ENCODE data around the gene SPOP.

SPOP gene

DNA sequence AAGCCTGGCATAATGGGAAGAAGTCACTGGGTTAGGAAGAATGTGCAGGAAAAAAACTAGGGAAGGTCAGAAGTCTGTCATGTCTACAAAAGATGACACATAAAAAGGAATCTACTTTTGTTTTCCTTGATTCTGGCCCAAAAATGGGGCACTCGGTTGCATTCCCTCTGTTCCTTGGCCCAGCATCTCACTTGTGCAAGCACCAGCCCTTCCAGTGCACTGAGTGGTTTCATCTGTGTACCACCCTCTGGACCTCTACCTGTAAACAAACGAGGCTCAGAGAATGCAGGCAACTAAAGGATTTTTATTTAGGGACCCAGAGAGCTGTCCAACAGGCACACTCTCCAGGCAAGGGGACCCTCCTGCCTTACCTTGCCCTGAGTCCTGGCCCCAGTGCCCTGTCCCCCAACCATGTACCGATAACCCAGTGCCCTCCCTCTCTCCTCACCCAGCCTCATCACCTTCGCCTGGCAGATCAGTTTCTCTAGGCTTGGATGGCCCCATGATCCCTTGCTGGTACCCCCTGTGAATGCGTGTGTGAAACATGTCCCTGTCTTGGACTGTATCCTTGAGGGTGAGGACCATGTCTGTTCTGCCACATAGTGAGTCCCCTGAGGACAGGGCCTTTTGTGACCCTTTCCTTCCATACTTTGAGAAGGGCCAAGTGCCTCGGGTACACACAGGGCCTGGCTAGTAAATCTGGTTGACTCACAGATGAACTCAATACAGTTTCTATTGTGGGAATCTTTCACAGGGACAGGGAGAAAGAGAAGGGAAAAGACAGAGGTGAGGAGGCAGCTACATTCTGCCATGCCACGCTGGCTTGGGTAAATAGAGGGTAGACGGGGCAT is 88.9 kb downstream of the SPOP start:
- no peak for DNase-seq (ENCODE audit: low read depth in 3 of 3, low spot score in 1 of 3)

DNA sequence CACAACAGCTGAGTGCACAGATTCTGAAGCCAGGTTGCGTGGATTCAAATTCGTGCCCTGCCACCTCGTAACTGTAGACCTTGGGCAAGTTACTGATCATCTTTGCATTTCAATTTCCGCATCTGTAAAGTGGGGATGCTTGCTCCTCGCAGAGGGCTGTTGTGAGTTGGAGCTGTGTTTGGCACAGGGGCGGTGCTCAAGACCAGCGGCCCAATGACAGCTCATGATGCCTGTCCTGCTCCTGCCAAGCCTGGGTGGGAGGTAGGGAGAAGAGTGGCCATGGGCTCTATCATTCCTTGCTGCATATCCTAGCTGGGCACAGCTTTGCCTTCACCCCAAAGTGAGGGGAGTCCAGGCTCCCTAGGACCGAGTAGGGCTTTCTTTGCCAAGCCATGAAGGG is 89.6 kb downstream of the SPOP start:
- no peak for DNase-seq (ENCODE audit: low read depth in 3 of 3, low spot score in 1 of 3)

DNA sequence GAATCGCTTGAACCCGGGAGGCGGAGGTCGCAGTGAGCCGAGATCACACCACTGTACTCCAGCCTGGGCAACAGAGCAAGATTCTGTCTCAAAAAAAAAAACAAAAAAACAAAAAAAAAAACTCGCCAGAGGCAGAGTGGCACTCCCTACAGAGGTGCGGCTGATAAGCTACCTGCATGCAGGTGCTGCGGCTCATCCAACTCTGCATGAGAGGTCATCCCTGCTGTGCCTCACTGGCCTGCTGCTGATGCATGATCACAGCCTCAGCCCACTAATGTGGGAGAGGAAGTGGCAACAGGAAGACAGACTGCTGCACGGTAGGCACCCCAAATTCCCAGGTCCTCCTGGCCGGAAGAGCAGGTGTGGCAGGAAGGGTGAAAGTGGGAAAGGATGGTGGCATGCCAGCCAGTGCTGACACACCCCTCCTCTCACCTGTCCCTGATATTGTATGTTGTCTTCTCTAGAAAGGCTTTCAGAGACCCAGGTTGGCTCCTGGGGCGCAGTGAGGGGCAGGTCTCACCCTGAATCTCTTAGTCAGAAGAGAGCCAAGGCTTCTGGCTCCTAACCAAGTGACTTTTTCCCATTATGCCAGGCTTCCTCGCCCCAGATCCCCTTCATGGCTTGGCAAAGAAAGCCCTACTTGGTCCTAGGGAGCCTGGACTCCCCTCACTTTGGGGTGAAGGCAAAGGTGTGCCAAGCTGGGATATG is 90.4 kb downstream of the SPOP start:
- DNase-seq (ENCODE audit: low read depth in 3 of 3, low spot score in 1 of 3), result no peak

DNA sequence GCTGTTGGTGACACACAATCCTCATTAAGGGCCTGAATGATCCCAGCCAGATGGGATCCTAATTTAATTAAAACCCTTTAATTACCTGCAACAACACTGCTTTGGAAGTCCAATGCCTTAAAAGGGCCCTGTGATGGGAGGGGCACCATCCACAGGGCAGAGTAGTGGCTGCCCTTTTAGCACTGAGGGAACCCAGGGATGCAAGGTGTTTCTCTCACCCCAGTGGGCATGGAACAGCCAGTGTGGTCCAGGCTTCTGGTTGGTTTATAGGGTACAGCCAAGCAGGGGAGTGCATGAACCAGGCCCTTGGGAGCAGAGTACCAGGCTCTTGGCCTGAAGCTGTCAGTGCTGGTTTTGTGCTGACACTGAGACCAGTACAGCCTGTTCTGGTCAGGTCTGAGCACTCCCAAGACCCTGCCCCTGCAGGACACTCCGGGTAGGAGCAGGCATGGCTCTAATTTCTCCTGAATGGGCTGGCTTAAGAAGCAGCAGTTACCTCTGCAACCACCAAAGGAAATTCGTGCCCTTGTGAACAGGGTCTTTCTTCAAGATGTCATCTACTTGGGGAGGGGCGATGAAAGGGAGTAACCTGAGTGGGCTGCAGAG is 92.4 kb downstream of the SPOP start:
- DNase-seq (ENCODE audit: low read depth in 3 of 3, low spot score in 1 of 3), result no peak

DNA sequence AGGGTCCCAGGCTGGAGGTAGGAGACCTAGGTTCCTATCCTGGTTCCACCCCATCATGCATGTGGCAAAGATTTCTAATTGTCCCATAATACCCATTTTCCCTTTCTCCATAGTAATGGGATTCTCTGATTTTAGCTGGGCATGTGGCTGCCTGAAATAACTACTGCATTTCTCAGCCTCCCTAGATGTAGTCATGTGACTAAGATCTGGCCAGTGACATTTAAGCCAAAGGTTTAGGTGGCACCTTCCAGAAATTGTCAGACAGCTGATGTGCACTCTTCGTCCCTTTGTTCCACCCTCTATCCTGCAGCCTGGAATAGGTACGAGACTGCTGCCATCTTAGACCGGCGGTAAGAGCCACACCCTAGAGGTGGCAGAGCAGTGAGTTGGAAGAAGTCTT is 94.0 kb downstream of the SPOP start:
- no peak for DNase-seq (ENCODE audit: low read depth in 3 of 3, low spot score in 1 of 3)

DNA sequence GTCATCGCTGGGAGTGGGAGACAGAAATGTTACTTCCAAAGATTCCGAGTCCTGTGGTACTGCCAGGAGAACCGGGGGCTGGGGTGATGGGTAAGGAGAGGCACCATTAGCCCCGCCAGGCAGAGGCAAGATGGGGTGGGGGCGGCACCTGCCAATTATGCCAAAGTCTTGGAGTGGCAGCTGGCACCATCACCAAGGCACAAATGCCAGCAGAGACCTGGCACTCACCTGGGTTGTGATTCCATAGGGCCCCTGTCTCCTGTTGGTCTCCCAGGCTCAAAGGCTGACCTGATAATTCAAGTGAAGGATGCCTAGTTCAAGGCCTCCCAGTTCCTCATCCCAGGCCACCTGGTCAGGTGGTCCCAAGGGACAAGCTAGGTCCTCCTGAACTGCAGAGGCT is 94.7 kb downstream of the SPOP start:
- no peak for DNase-seq (ENCODE audit: low read depth in 3 of 3, low spot score in 1 of 3)

DNA sequence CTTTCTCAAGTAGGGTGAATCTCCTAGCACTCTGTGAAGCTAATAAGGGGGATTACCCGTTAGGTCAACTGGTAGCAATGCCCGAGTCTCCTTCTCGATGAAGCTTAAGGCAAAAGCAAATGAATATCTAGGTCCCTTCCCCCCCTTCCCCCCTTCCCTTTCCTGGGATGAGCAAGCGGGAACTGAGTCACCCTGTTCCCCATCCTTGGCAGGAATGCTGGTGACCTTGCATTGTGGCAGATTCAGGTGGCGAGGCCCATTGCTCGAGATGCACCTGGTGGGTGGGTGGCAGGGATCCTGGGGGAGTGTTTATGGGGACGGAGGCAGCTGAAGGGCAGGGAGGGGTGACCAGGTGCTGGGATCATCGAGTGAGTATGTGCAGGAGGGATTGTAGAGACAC is 95.1 kb downstream of the SPOP start:
- no peak for DNase-seq (ENCODE audit: low read depth in 3 of 3, low spot score in 1 of 3)

DNA sequence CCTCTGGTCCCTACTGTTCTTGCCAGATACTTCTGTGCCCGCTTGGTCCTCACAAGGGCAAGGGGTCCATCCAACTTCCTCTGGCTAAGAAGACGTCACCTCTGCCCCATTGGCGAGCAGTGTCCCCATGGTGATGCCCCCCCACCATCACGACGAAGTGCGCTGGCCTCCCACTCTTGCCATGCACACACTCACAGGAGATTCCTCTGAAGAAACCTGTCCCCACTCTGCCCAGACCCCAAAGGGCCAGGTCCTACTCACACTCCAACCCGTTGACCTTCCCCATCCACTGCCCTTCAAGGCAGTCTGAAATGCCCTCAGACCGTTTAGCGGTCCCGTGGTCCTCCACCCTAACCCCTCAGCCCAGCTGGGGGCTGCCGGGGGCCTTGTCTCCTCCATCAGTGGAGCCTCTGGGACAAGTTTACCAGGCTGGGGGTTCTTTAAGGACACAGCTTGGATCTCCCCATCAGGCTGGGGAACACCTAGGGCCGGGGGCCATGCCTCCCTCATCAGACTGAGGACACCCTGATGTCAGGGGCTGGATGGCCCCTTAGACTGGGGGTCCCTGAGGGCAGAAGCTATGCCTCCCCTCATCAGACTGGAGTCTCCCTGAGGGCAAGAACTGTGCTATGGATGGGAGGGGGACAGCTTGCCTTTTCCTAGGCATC is 95.7 kb downstream of the SPOP start:
- no peak for DNase-seq (ENCODE audit: low read depth in 3 of 3, low spot score in 1 of 3)

DNA sequence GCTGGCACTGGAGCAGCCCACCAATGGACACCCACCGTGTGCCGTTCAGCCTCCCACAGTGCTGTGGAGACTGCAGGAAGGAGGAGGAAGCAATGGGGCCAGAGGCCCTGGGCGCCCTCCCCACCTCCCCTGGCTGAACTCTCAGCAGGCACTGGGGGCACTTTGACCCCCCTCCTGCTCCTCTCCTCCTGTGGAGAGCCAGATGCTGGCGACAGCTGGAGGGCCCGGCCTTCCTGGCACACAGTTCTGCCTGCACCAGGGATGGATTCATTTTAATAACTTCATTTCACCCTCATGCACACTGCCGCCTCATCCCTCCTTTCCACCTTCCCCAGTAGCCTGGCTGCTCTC is 96.3 kb downstream of the SPOP start:
- no peak for DNase-seq (ENCODE audit: low read depth in 3 of 3, low spot score in 1 of 3)

DNA sequence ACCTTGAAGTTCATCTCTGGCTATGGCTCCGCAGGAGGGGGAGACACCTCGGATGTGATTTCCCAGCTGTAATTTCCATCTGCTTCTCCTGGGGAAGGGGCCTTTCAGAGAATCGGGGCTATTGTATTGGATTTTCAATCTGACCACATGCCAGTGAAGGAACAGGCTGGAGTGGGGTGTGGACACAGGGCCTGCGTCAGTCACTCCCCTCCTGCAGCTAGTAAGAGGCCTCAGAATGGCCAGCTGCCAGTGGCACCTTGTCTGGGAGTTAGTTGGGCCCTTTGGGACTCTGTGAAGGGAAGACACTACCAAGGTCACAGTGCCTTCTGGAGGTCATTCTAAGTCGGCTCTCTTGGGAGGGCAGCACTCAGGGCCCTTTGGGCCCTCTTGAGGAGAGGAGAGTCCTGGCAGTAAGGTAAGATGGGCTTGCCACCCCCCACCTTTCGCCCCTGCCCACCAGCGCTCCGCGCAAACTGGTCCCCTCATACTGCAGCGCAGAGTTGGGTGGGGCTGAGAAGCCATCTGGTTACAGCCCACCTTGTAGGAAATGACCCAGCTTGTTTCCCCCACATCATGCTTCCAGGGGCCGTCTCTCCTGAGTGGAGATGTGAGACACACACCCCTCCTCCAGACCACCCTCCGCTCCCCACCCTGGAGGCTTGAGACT is 96.8 kb downstream of the SPOP start:
- no peak for DNase-seq (ENCODE audit: low read depth in 3 of 3, low spot score in 1 of 3)

DNA sequence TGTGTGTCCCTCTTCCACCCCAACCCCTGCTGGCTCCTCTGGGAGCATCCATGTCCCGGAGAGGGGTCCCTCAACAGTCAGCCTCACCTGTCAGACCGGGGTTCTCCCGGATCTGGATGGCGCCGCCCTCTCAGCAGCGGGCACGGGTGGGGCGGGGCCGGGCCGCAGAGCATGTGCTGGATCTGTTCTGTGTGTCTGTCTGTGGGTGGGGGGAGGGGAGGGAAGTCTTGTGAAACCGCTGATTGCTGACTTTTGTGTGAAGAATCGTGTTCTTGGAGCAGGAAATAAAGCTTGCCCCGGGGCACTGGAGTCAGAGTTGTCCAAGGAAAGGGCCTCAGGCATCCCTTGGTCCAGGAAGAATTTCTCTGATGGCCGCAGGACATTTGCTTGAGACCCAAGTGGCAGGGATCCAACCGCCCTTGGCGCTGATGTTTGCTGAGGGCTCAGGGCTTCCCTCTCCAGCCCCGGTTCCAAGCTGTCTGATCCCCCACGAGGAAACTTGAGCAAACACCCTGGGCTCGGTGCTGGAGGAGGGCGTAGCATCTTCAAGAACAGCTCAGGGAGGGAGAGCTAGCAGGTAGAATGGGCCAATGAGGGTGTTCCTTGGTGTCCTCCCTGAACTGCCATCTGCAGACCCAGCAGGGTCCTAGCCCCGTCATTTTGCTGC is 97.7 kb downstream of the SPOP start:
- no peak for DNase-seq (ENCODE audit: low read depth in 3 of 3, low spot score in 1 of 3)

DNA sequence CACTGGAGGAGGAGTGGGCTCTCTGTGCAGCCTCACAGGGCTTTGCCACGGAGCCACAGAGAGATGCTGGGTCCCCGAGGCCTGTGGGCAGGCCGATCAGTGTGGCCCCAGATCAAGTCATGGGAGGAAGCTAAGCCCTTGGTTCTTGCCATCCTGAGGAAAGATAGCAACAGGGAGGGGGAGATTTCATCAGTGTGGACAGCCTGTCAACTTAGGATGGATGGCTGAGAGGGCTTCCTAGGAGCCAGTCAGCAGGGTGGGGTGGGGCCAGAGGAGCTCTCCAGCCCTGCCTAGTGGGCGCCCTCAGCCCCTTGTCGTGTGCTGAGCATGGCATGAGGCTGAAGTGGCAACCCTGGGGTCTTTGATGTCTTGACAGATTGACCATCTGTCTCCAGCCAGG is 98.4 kb downstream of the SPOP start:
- DNase-seq (ENCODE audit: low read depth in 3 of 3, low spot score in 1 of 3), result no peak

DNA sequence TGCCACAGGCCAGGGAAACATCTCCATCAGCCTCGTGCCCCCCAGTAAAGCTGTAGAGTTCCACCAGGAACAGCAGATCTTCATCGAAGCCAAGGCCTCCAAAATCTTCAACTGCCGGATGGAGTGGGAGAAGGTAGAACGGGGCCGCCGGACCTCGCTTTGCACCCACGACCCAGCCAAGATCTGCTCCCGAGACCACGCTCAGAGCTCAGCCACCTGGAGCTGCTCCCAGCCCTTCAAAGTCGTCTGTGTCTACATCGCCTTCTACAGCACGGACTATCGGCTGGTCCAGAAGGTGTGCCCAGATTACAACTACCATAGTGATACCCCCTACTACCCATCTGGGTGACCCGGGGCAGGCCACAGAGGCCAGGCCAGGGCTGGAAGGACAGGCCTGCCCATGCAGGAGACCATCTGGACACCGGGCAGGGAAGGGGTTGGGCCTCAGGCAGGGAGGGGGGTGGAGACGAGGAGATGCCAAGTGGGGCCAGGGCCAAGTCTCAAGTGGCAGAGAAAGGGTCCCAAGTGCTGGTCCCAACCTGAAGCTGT is 98.9 kb downstream of the SPOP start:
- no peak for DNase-seq (ENCODE audit: low read depth in 3 of 3, low spot score in 1 of 3)

DNA sequence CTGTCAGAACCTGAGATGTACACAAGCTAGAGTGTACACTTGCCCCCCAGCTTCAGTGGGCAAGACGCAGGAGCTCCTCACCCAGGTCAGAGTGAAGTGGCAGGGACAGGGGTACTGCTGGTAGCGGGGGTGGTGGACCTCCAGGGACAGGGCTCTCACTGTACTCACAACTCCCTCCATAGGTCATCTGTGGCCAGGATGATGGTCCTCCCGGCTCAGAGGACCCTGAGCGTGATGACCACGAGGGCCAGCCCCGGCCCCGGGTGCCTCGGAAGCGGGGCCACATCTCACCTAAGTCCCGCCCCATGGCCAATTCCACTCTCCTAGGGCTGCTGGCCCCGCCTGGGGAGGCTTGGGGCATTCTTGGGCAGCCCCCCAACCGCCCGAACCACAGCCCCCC is 99.5 kb downstream of the SPOP start:
- no peak for DNase-seq (ENCODE audit: low read depth in 3 of 3, low spot score in 1 of 3)

DNA sequence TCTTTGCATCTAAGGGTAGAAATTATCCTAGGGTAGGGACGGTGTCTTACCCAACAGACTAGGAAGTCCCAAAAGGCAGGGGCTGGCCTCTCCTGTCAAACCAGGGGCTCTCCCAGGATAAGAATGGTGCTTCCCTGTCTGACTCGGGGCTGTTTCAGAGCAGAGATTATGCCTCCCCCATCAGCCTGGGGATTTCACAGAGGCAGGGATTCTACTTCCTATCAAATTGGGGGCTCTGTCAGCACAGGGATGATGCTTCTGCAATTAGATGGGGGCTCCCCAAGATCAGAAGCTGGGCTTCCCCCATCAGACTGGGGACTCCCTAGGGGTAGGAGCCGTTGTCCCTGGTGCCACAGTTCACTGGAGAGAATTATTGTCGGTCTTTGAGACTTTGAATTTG is 99.9 kb downstream of the SPOP start:
- DNase-seq (ENCODE audit: low read depth in 3 of 3, low spot score in 1 of 3), result no peak

DNA sequence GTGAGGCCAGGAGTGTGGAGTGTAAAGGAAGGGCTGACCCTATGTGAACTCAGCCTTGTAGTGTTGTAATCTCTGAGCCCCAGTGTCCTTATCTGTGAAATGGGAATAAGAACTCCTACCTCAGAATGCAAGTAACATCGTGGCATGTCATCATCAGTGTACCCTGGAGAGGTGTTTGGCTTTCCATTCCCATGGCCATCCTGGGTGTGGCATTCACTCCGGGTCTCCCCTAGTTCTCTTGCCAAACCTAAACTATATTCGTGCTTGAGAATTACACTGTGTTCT is 100.3 kb downstream of the SPOP start:
- no peak for DNase-seq (ENCODE audit: low read depth in 3 of 3, low spot score in 1 of 3)

DNA sequence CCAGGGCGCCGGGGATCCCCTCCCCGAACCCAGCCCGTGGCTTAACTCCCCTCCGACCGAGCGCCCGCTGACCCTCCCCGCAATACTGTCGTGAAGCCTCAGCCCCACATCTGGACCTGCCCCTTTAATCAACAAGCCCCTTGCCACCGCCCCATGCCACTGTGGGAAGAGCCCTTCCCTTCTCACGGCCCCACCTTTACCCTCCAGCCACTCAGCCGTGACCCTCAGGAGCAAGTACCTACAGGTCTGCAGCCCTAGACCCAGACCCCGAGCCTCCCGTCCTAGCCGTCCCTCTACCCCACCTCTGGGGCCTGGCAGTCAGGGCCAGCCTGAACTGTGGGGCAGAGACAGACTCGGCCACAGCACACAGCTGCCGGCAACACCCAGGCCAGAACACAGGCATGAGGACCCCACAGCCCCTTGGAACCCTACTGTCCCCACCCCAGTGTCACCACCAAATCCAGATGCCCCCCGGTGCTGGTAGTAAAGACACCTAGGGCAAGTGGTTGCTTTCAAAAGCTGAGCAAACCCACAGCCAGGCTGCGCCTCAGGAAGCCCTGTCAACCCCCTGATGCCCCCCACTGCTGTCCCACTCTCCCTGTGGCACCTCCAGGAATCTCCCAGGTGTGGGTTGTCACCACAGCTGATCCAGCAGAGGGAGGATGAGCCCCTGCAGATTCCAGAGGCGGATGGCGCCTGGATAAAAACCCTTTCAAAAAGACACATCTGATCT is 100.8 kb downstream of the SPOP start:
- DNase-seq (ENCODE audit: low read depth in 3 of 3, low spot score in 1 of 3), result no peak

DNA sequence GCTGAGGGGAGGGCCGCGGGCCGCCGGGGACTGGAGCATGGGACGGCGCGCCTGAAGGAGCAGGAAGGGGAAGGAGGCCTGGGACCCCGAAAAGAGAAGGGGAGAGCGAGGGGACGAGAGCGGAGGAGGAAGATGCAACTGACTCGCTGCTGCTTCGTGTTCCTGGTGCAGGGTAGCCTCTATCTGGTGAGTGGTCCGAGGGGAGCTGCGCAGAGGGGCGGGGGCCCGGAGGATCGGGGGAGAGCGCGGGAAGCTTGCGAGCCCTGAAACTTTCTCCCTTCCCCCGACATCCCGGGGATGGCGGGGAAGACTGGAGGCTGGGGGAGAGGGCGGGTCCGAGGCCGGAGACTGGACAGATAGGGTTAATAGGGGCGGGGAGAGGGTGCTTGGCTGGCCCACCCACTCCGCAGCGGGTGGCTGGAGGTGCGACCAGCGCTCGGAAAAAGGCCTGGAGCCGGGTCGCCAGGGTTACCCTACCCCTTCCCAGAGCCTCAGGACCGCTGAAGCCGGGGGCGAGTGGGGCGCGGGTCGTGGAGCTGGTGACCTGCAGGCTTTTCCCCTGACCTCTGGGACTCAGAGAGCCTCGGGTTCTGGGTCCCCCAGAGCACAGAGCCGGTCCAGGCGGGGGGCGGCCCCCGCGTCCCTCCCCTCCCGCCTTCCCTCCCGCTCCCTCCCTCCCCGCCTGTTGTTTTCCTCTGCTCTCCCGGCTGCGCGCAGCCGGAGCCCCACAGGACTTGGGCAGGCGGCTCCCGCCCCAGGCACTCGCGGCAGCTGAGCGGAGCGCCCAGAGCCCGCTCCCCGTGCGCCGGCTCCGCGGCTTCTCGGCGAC is 101.6 kb downstream of the SPOP start:
- no peak for DNase-seq (ENCODE audit: low read depth in 3 of 3, low spot score in 1 of 3)

DNA sequence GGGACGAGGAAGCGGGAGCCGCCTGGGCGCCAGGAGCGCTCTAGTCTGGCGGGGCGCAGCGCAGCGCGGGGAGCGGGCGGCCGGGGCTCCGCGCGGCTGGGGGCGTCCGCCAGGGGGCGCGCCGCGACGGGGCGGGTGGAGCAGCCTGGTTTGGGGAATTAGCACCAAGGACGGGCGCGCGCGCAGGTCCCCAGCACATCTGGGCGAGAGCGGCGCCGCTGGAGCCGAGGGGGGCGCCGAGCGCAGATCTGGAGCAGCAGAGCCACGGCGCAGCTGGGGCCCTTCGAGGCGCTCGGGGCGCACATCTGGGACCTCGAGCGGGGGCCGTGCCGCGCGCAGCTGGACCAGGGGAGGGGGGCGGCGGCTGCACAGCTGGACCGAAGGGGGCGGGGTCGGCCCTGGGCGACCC is 102.2 kb downstream of the SPOP start, which contains the start of gene NXPH3:
NXPH3 (plus strand) TSS at position 193 of the 409 bp plus-strand sequence. CDS start 349 bp downstream, outside the sequence.
- DNase-seq (ENCODE audit: low read depth in 3 of 3, low spot score in 1 of 3), result peak in 1 of 3 donors; percentile 63

All from stimulated activated CD4-positive, alpha-beta T cell treated with anti-CD3 and anti-CD28 coated beads, TNF-alpha, amount 100 ng/mL, for 1 hour (primary cell).